SK-N-SH treated with all-trans-retinoic acid at 6 μM for 48 hours (cell line): ENCODE measurements around the gene IMPG1.

Experiments used
- ATAC-seq: fragments of 200-7000 bp; cut with Tn5 transposase; 3 replicates; pipeline ENCODE4 v1.9.1; 2020; ENCODE audit warnings: mild to moderate bottlenecking, moderate library complexity
- ARNTL ChIP-seq: fragments of 450-650 bp; formaldehyde crosslinking; IDR thresholded peaks from 2 replicates; pipeline ENCODE4 v1.5.0; 2020; ENCODE audit warnings: low read depth, mild to moderate bottlenecking, moderate library complexity, borderline replicate concordance
- BACH2 ChIP-seq: fragments of 250-450 bp; sonication (Bioruptor Pico); IDR thresholded peaks from 2 replicates; pipeline ENCODE4 v1.9.0; 2021; ENCODE audit warnings: mild to moderate bottlenecking, borderline replicate concordance
- CREB5 ChIP-seq: fragments of 250-450 bp; sonication (Bioruptor Pico); IDR thresholded peaks from 2 replicates; pipeline ENCODE4 v1.5.1; 2020; ENCODE audit warnings: low read depth, mild to moderate bottlenecking, moderate library complexity
- CSDC2 ChIP-seq: fragments of 250-450 bp; sonication (Bioruptor Pico); IDR thresholded peaks from 2 replicates; pipeline ENCODE4 v1.5.0; 2020; ENCODE audit warnings: mild to moderate bottlenecking, moderate library complexity
- CSRNP3 ChIP-seq: fragments of 250-450 bp; sonication (Bioruptor Pico); IDR thresholded peaks from 2 replicates; pipeline ENCODE4 v1.5.1; 2021; ENCODE audit warnings: mild to moderate bottlenecking, moderate library complexity
- ESRRG ChIP-seq: fragments of 250-450 bp; sonication (Bioruptor Pico); IDR thresholded peaks from 2 replicates; pipeline ENCODE4 v1.6.1; 2021; ENCODE audit warnings: mild to moderate bottlenecking
- GLIS3 ChIP-seq: fragments of 250-450 bp; sonication (Bioruptor Pico); IDR thresholded peaks from 2 replicates; pipeline ENCODE4 v1.5.0; 2020; ENCODE audit warnings: mild to moderate bottlenecking, moderate library complexity
- ISL1 ChIP-seq: fragments of 250-450 bp; sonication (Bioruptor Pico); IDR thresholded peaks from 2 replicates; pipeline ENCODE4 v2.1.2; 2022; ENCODE audit warnings: mild to moderate bottlenecking, moderate library complexity
- PATZ1 ChIP-seq: fragments of 250-450 bp; sonication (Bioruptor Pico); IDR thresholded peaks from 2 replicates; pipeline ENCODE4 v1.8.0; 2020; ENCODE audit warnings: mild to moderate bottlenecking, moderate library complexity, borderline replicate concordance
- POU6F1 ChIP-seq: fragments of 250-450 bp; sonication (Bioruptor Pico); IDR thresholded peaks from 2 replicates; pipeline ENCODE4 v1.8.0; 2021; ENCODE audit warnings: low read depth, mild to moderate bottlenecking, moderate library complexity, borderline replicate concordance
- PPARA ChIP-seq: fragments of 250-450 bp; sonication (Bioruptor Pico); IDR thresholded peaks from 2 replicates; pipeline ENCODE4 v1.5.0; 2020; ENCODE audit warnings: mild to moderate bottlenecking, borderline replicate concordance
- RARB ChIP-seq: fragments of 250-450 bp; sonication (Bioruptor Pico); IDR thresholded peaks from 2 replicates; pipeline ENCODE4 v1.8.0; 2021; ENCODE audit warnings: mild to moderate bottlenecking, moderate library complexity
- SNAI2 ChIP-seq: fragments of 250-450 bp; sonication (Bioruptor Pico); IDR thresholded peaks from 2 replicates; pipeline ENCODE4 v1.5.0; 2020; ENCODE audit warnings: mild to moderate bottlenecking, moderate library complexity
- TCF4 ChIP-seq: fragments of 250-450 bp; sonication (Bioruptor Pico); IDR thresholded peaks from 2 replicates; pipeline ENCODE4 v1.8.0; 2021; ENCODE audit warnings: mild to moderate bottlenecking, moderate library complexity, borderline replicate concordance
- TOX ChIP-seq: fragments of 250-450 bp; sonication (Bioruptor Pico); IDR thresholded peaks from 2 replicates; pipeline ENCODE4 v1.8.0; 2021; ENCODE audit warnings: mild to moderate bottlenecking, moderate library complexity, borderline replicate concordance
- ZC3H10 ChIP-seq: fragments of 250-450 bp; sonication (Bioruptor Pico); IDR thresholded peaks from 2 replicates; pipeline ENCODE4 v1.5.1; 2021; ENCODE audit warnings: mild to moderate bottlenecking, moderate library complexity
- ZFP3 ChIP-seq: fragments of 250-450 bp; sonication (Bioruptor Pico); IDR thresholded peaks from 2 replicates; pipeline ENCODE4 v1.5.0; 2020; ENCODE audit warnings: mild to moderate bottlenecking, moderate library complexity
- ZFP30 ChIP-seq: fragments of 450-650 bp; formaldehyde crosslinking; IDR thresholded peaks from 2 replicates; pipeline ENCODE4 v1.5.0; 2022; ENCODE audit warnings: mild to moderate bottlenecking, moderate library complexity
- ZNF565 ChIP-seq: fragments of 450-650 bp; formaldehyde crosslinking; conservative IDR thresholded peaks from 2 replicates; pipeline ENCODE4 v1.5.0; 2020; ENCODE audit warnings: low read depth, mild to moderate bottlenecking, moderate library complexity
- ZNF70 ChIP-seq: fragments of 450-650 bp; formaldehyde crosslinking; IDR thresholded peaks from 2 replicates; pipeline ENCODE4 v1.5.0; 2020; ENCODE audit warnings: mild to moderate bottlenecking, moderate library complexity
- ZNF8 ChIP-seq: fragments of 450-650 bp; formaldehyde crosslinking; IDR thresholded peaks from 2 replicates; pipeline ENCODE4 v1.5.0; 2020; ENCODE audit warnings: mild to moderate bottlenecking, moderate library complexity

IMPG1 gene

GRCh38 chr6:75991941-75992340, 80.5 kb downstream of the IMPG1 start:
- ATAC-seq, result no peak
- TF ChIP-seq ZFP3 (CRISPR knock-in tag), result no peak
- TF ChIP-seq CSRNP3 (CRISPR knock-in tag), result no peak
- no peak for TF ChIP-seq ARNTL (CRISPR knock-in tag)
- no peak for TF ChIP-seq CSDC2
- no peak for TF ChIP-seq ISL1 (CRISPR knock-in tag)
- TF ChIP-seq BACH2, result no peak
- no peak for TF ChIP-seq ESRRG
- TF ChIP-seq RARB (CRISPR knock-in tag), result no peak
- TF ChIP-seq ZNF70 (CRISPR knock-in tag), result no peak
- no peak for TF ChIP-seq ZNF8
- TF ChIP-seq POU6F1 (CRISPR knock-in tag), result no peak
- no peak for TF ChIP-seq ZNF565
- TF ChIP-seq CREB5, result no peak
- TF ChIP-seq PPARA (CRISPR knock-in tag), result no peak
- no peak for TF ChIP-seq ZFP30 (CRISPR knock-in tag)
- no peak for TF ChIP-seq GLIS3 (CRISPR knock-in tag)
- TF ChIP-seq ZC3H10 (CRISPR knock-in tag), result no peak

- no peak for TF ChIP-seq ZNF70 (CRISPR knock-in tag)
- ATAC-seq, result no peak
Observed at GRCh38 chr6:75986935-75987334, 85.5 kb downstream of the IMPG1 start.

GRCh38 chr6:75975904-75976303, 96.6 kb downstream of the IMPG1 start:
- TF ChIP-seq CSDC2 (no peak), ZFP30 (CRISPR knock-in tag) (no peak), CSRNP3 (CRISPR knock-in tag) (no peak), TOX (CRISPR knock-in tag) (no peak), RARB (CRISPR knock-in tag) (no peak), ZNF565 (no peak), PATZ1 (CRISPR knock-in tag) (no peak), ARNTL (CRISPR knock-in tag) (no peak), ZNF8 (no peak), PPARA (CRISPR knock-in tag) (no peak), TCF4 (no peak), ESRRG (no peak), POU6F1 (CRISPR knock-in tag) (no peak), GLIS3 (CRISPR knock-in tag) (no peak), ZNF70 (CRISPR knock-in tag) (no peak), ZC3H10 (CRISPR knock-in tag) (no peak), SNAI2 (CRISPR knock-in tag) (no peak), ISL1 (CRISPR knock-in tag) (no peak)
- no peak for ATAC-seq
